Peyer's patch (tissue), 4 donors: Measurements from ENCODE around the gene RFNG.

Source experiments
- POLR2A ChIP-seq, 2 donors: fragments of 450-650 bp; IDR thresholded peaks; one replicate each; pipeline ENCODE4 v1.5.1; 2017; ENCODE audit warnings: antibody characterized with exemption in 2 of 2, mild to moderate bottlenecking in 2 of 2, moderate library complexity in 2 of 2
- TF ChIP-seq, protein P1 (sequence below), 6 experiments: fragments of 450-650 bp in 4 of 6; fragments of 200-600 bp in 2 of 6; sonication (generic) in 1 of 6; IDR thresholded peaks; one replicate each; pipeline ENCODE4 v1.5.1; 2017 to 2019; ENCODE audit warnings: antibody characterized with exemption in 6 of 6, mild to moderate bottlenecking in 3 of 6, moderate library complexity in 1 of 6

DNA sequence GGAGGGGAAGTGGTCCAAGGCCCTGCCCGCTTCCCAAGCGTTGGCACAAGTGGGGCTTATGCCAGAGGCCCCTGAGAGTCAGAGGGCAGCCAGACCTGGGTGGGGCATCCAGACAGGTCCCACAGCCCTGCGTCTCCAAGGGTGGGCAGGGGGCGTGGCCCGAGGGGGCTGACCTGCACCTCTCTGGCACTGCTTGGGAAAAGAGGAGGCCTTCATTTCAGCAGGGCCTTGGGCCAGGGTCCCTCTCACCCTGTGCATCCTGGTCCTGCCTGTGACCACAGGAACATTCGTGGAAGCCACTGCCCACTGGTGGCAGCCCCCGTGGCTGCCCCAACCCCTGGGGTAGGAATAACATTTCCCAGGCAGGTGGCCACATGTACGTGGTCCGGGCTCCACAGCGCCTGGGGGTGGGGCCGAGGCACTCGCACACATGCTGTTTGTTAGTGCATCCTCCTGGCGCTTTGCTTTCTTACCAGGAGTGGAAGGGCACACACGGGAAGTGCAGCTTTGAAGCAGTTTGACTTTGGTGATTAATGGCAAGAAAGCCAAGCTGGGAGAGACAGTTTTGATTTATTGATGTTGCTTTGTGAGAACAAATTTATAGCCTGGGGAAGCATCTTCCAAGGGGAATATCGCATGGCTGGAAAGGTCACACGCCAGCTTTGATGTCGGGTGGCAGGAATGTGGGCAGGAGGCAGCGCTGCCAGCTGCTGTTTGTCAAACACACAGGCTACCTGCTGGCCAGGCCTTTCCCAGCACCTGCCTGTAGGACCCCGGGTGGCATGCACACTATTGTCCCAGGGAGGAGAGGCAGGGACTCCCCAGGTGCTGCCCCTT lies 33.2 kb downstream of the RFNG start:
- TF ChIP-seq, protein P1, sequence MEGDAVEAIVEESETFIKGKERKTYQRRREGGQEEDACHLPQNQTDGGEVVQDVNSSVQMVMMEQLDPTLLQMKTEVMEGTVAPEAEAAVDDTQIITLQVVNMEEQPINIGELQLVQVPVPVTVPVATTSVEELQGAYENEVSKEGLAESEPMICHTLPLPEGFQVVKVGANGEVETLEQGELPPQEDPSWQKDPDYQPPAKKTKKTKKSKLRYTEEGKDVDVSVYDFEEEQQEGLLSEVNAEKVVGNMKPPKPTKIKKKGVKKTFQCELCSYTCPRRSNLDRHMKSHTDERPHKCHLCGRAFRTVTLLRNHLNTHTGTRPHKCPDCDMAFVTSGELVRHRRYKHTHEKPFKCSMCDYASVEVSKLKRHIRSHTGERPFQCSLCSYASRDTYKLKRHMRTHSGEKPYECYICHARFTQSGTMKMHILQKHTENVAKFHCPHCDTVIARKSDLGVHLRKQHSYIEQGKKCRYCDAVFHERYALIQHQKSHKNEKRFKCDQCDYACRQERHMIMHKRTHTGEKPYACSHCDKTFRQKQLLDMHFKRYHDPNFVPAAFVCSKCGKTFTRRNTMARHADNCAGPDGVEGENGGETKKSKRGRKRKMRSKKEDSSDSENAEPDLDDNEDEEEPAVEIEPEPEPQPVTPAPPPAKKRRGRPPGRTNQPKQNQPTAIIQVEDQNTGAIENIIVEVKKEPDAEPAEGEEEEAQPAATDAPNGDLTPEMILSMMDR (IDR thresholded peaks at IDR 0.05), result no peak
- TF ChIP-seq POLR2A (IDR thresholded peaks at IDR 0.05), result no peak
